GM13977 (cell line): ENCODE results near the gene CAPN10.

Experiments
- DNase-seq: peaks from one replicate; pipeline ENCODE4 v3.0.0; 2012; ENCODE audit warnings: low spot score
- CTCF ChIP-seq: IDR thresholded peaks from 2 replicates; pipeline ENCODE4 v1.5.1; 2012; ENCODE audit warnings: mild to moderate bottlenecking, control low read depth; ENCODE audit not compliant: insufficient read depth; ENCODE audit errors: extremely low read depth, missing control alignments
- in situ Hi-C: fragments of 300-500 bp; cut with MboI; formaldehyde crosslinking; loops from one replicate; pipeline ENCODE4 v1.12.0; 2022; ENCODE audit warnings: low sequenced_read_pairs, low pct_unique_long_range_greater_than_20kb, mixed read lengths, inconsistent platforms; ENCODE audit not compliant: unreplicated experiment

CAPN10 gene

GRCh38 chr2:240590681-240591111 lies 4.2 kb downstream of the CAPN10 start:
- no peak for TF ChIP-seq CTCF
- in situ Hi-C loops = no loop called here

GRCh38 chr2:240591226-240591625 lies 4.7 kb downstream of the CAPN10 start:
- TF ChIP-seq CTCF = no peak
- no peak for DNase-seq

More at GRCh38 chr2:240590681-240591111, 4.2 kb downstream of the CAPN10 start:
- DNase-seq = no peak

GRCh38 chr2:240591784-240592183 lies 5.2 kb downstream of the CAPN10 start:
- DNase-seq = no peak
- in situ Hi-C loops = no loop called here
- TF ChIP-seq CTCF = no peak

More at GRCh38 chr2:240591226-240591625, 4.7 kb downstream of the CAPN10 start:
- in situ Hi-C loops = no loop called here

GRCh38 chr2:240593026-240593702 lies 6.6 kb downstream of the CAPN10 start:
- TF ChIP-seq CTCF = no peak
- DNase-seq = no peak
- in situ Hi-C loops = no loop called here

GRCh38 chr2:240593703-240594451 lies 7.3 kb downstream of the CAPN10 start:
- TF ChIP-seq CTCF = no peak
- in situ Hi-C loops = no loop called here
- no peak for DNase-seq

GRCh38 chr2:240594511-240595380 lies 8.2 kb downstream of the CAPN10 start:
- TF ChIP-seq CTCF = no peak
- in situ Hi-C loops = no loop called here
- DNase-seq = no peak
